DND-41 (cell line): Measurements from ENCODE around the gene CC2D2A.

ENCODE experiments used
- ATAC-seq: fragments of 200-7000 bp; cut with Tn5 transposase; 3 replicates; pipeline ENCODE4 v1.9.1; 2021; ENCODE audit warnings: low read depth; ENCODE audit not compliant: insufficient read depth
- DNase-seq: peaks from one replicate; pipeline ENCODE4 v3.0.0-alpha.2; 2020
- H2AFZ ChIP-seq: 2 replicates; pipeline ENCODE4 v1.6.0; 2012; ENCODE audit warnings: low read depth, low read length
- H3K27ac ChIP-seq: 2 replicates; pipeline ENCODE4 v1.5.1; 2012; ENCODE audit warnings: low read length, inconsistent platforms
- H3K27me3 ChIP-seq: fragments of 200-600 bp; sonication (generic); 2 replicates; pipeline ENCODE4 v1.6.0; 2012; ENCODE audit warnings: low read length, mild to moderate bottlenecking, inconsistent platforms; ENCODE audit not compliant: insufficient read depth, poor library complexity
- H3K36me3 ChIP-seq: 2 replicates; pipeline ENCODE4 v1.5.1; 2012; ENCODE audit warnings: low read length, inconsistent platforms; ENCODE audit not compliant: insufficient read depth
- H3K4me1 ChIP-seq: 2 replicates; pipeline ENCODE4 v1.5.1; 2012; ENCODE audit warnings: mild to moderate bottlenecking, low read length; ENCODE audit not compliant: insufficient read depth
- H3K4me2 ChIP-seq: 2 replicates; pipeline ENCODE4 v1.6.0; 2012; ENCODE audit warnings: mild to moderate bottlenecking, moderate library complexity, low read length, inconsistent platforms; ENCODE audit not compliant: insufficient read depth
- H3K4me3 ChIP-seq, 2 experiments: fragments of 200-600 bp in 1 of 2; shearing (Covaris generic) in 1 of 2; 2 replicates each; pipeline ENCODE4 v1.5.1; 2012 to 2016; ENCODE audit warnings: inconsistent platforms in 2 of 2, low read length in 2 of 2, mild to moderate bottlenecking in 2 of 2, low read depth in 1 of 2, moderate library complexity in 1 of 2
- H3K79me2 ChIP-seq: 2 replicates; pipeline ENCODE4 v1.6.0; 2012; ENCODE audit warnings: low read length, inconsistent platforms; ENCODE audit not compliant: insufficient read depth
- H3K9ac ChIP-seq: 2 replicates; pipeline ENCODE4 v1.6.0; 2012; ENCODE audit warnings: low read depth, mild to moderate bottlenecking, inconsistent platforms, low read length, moderate library complexity
- H3K9me3 ChIP-seq: 2 replicates; pipeline ENCODE4 v1.5.1; 2012; ENCODE audit warnings: low read length, moderate library complexity, mild to moderate bottlenecking, inconsistent platforms; ENCODE audit not compliant: insufficient read depth, severe bottlenecking
- H4K20me1 ChIP-seq: 2 replicates; pipeline ENCODE4 v1.6.0; 2012; ENCODE audit warnings: low read length; ENCODE audit not compliant: insufficient read depth
- CTCF ChIP-seq: IDR thresholded peaks from 2 replicates; pipeline ENCODE4 v1.5.1; 2012; ENCODE audit warnings: borderline replicate concordance, low read length, moderate library complexity, mild to moderate bottlenecking; ENCODE audit not compliant: poor library complexity, severe bottlenecking; ENCODE audit errors: extremely low read depth
- EZH2 ChIP-seq: IDR thresholded peaks from 3 replicates; pipeline ENCODE4 v1.6.1; 2012; ENCODE audit warnings: borderline replicate concordance, low read depth, mild to moderate bottlenecking, moderate library complexity, low read length, inconsistent platforms; ENCODE audit not compliant: severe bottlenecking

CC2D2A gene

GRCh38 chr4:15536552-15537499 lies 67.1 kb downstream of the CC2D2A start:
- DNase-seq (no peak), ATAC-seq (no peak)
- H3K36me3 ChIP-seq: no peaks in the 10 kb centered on the region
- H3K4me3 ChIP-seq: no peak overlapping the region
- H3K4me2 ChIP-seq: no peak overlapping the region
- H3K79me2 ChIP-seq: no peaks in the 10 kb centered on the region
- H3K27ac ChIP-seq: no peak overlapping the region
- H3K9me3 ChIP-seq: no peaks in the 10 kb centered on the region
- TF ChIP-seq CTCF (no peak), EZH2 (no peak)
- no peaks in the 10 kb centered on the region for H3K27me3 ChIP-seq
- H2AFZ ChIP-seq: no peak overlapping the region
- no peaks in the 10 kb centered on the region for H4K20me1 ChIP-seq
- no peak overlapping the region for H3K9ac ChIP-seq
- no peaks in the 10 kb centered on the region for H3K4me1 ChIP-seq

GRCh38 chr4:15541941-15542340 lies 72.3 kb downstream of the CC2D2A start:
- Histone ChIP-seq H3K4me2 (no peak overlapping the region), H3K27me3 (no peaks in the 10 kb centered on the region), H3K9ac (no peak overlapping the region), H4K20me1 (no peaks in the 10 kb centered on the region), H3K4me1 (peaks cover 5% of the 10 kb centered on the region), H3K27ac (no peak overlapping the region), H3K36me3 (no peaks in the 10 kb centered on the region), H3K79me2 (no peaks in the 10 kb centered on the region), H2AFZ (no peak overlapping the region), H3K9me3 (no peaks in the 10 kb centered on the region), H3K4me3 (no peak overlapping the region)
- DNase-seq (no peak), ATAC-seq (no peak)
- TF ChIP-seq EZH2 (no peak), CTCF (no peak)

- DNase-seq: no peak
- Histone ChIP-seq H3K4me1 (peaks cover 14% of the 10 kb centered on the region), H3K36me3 (no peaks in the 10 kb centered on the region), H3K9ac (no peak overlapping the region), H3K4me2 (no peak overlapping the region), H3K4me3 (no peak overlapping the region), H3K9me3 (no peaks in the 10 kb centered on the region), H3K27me3 (no peaks in the 10 kb centered on the region), H2AFZ (no peak overlapping the region), H4K20me1 (no peaks in the 10 kb centered on the region), H3K79me2 (no peaks in the 10 kb centered on the region), H3K27ac (no peak overlapping the region)
- no peak for ATAC-seq
- no peak for TF ChIP-seq EZH2
Observed at GRCh38 chr4:15542760-15543159, 73.1 kb downstream of the CC2D2A start.

GRCh38 chr4:15543537-15544247 lies 74.0 kb downstream of the CC2D2A start:
- TF ChIP-seq CTCF: no peak
- TF ChIP-seq EZH2: no peak

More at GRCh38 chr4:15543537-15544247, 74.0 kb downstream of the CC2D2A start:
- Histone ChIP-seq H3K79me2 (no peaks in the 10 kb centered on the region), H3K4me2 (no peak overlapping the region), H3K9me3 (no peaks in the 10 kb centered on the region), H3K36me3 (no peaks in the 10 kb centered on the region), H3K9ac (no peak overlapping the region), H3K27ac (no peak overlapping the region), H3K27me3 (no peaks in the 10 kb centered on the region), H2AFZ (no peak overlapping the region), H4K20me1 (no peaks in the 10 kb centered on the region), H3K4me3 (no peak overlapping the region), H3K4me1 (peaks cover 21% of the 10 kb centered on the region)
- DNase-seq (no peak), ATAC-seq (no peak)
